PC-9 (cell line): ENCODE results near the gene SLC7A6.

Experiments
- EZH2 ChIP-seq: fragments of 200-600 bp; sonication (generic); IDR thresholded peaks from 2 replicates; pipeline ENCODE4 v1.8.0; 2017; ENCODE audit warnings: antibody characterized with exemption, low read depth
- TF ChIP-seq, protein P1 (sequence below): fragments of 200-600 bp; sonication (generic); conservative IDR thresholded peaks from 2 replicates; pipeline ENCODE4 v1.6.1; 2017; ENCODE audit warnings: mixed run types, antibody characterized with exemption, mild to moderate bottlenecking, moderate library complexity

GRCh38 chr16:68345958-68346635 is 81.8 kb downstream of the SLC7A6 start:
- TF ChIP-seq, protein P1, sequence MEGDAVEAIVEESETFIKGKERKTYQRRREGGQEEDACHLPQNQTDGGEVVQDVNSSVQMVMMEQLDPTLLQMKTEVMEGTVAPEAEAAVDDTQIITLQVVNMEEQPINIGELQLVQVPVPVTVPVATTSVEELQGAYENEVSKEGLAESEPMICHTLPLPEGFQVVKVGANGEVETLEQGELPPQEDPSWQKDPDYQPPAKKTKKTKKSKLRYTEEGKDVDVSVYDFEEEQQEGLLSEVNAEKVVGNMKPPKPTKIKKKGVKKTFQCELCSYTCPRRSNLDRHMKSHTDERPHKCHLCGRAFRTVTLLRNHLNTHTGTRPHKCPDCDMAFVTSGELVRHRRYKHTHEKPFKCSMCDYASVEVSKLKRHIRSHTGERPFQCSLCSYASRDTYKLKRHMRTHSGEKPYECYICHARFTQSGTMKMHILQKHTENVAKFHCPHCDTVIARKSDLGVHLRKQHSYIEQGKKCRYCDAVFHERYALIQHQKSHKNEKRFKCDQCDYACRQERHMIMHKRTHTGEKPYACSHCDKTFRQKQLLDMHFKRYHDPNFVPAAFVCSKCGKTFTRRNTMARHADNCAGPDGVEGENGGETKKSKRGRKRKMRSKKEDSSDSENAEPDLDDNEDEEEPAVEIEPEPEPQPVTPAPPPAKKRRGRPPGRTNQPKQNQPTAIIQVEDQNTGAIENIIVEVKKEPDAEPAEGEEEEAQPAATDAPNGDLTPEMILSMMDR, result no peak
- no peak for TF ChIP-seq EZH2
